HepG2 (cell line): Measurements from ENCODE around the gene B4GALT1. TPM values are rescaled to one million over a fixed set of nuclear protein-coding genes. Genes with fewer than 3 reads are reported as not detected.

Source experiments
- ATAC-seq: fragments of 200-7000 bp; cut with Tn5 transposase; 3 replicates; pipeline ENCODE4 v1.9.1; 2020; ENCODE audit warnings: mild to moderate bottlenecking, moderate library complexity
- BruUV-seq: library from RNA; stranded (reverse); fragments of 400-500 nt; replicated peaks from 2 replicates; lab custom pipeline; 2021; lab: Mats Ljungman, UMichigan
- CTCF ChIA-PET: fragments of 300-600 bp; formaldehyde crosslinking; extraction: SDS; loops from one replicate; lab custom pipeline; 2021; ENCODE audit warnings: low total read pairs, inconsistent platforms, low intra/inter-chr PET ratio; lab: Yijun Ruan, JAX
- POLR2A ChIA-PET: fragments of 350-600 bp; sonication (Branson Sonifier 250); formaldehyde crosslinking; loops from one replicate; lab custom pipeline; 2020; ENCODE audit warnings: antibody characterized with exemption, inconsistent platforms; lab: Yijun Ruan, JAX
- DNase-seq: peaks from one replicate; pipeline ENCODE4 v3.0.0-alpha.2; 2015; ENCODE audit warnings: low spot score
- FAIRE-seq: peaks from 3 replicates; lab custom pipeline; 2011; peaks lifted over from hg19 to GRCh38; lab: Jason Lieb, UNC
- H2AFZ ChIP-seq: one replicate; pipeline ENCODE4 v1.6.1; 2011; ENCODE audit warnings: low read length, inconsistent platforms
- H3K27ac ChIP-seq: fragments of 300-600 bp; 3 replicates; pipeline ENCODE4 v1.8.0; 2011; ENCODE audit warnings: mixed run types, mild to moderate bottlenecking, mixed read lengths, low read length, inconsistent platforms; ENCODE audit not compliant: insufficient read depth; ENCODE audit errors: extremely low read length
- H3K27me3 ChIP-seq, 2 experiments: fragments of 200-600 bp in 1 of 2; 2 replicates in 1 of 2; 3 replicates in 1 of 2; pipeline versions ENCODE4 v1.6.0 to v1.8.0; 2011; ENCODE audit warnings: low read length in 2 of 2, mild to moderate bottlenecking in 2 of 2, moderate library complexity in 2 of 2, inconsistent platforms in 1 of 2; ENCODE audit not compliant: insufficient read depth in 2 of 2, control insufficient read depth in 1 of 2
- H3K36me3 ChIP-seq, 2 experiments: fragments of 200-600 bp in 1 of 2; replicated peaks in 1 of 2; 2 replicates in 1 of 2; 3 replicates in 1 of 2; pipeline versions ENCODE4 v1.5.1 to v1.8.0; 2011; ENCODE audit warnings: low read length in 2 of 2, inconsistent platforms in 1 of 2; ENCODE audit not compliant: insufficient read depth in 2 of 2, control insufficient read depth in 1 of 2
- H3K4me1 ChIP-seq: 2 replicates; pipeline ENCODE4 v1.5.1; 2012; ENCODE audit warnings: low read length, inconsistent platforms; ENCODE audit not compliant: insufficient read depth
- H3K4me2 ChIP-seq: 2 replicates; pipeline ENCODE4 v1.6.0; 2011; ENCODE audit warnings: low read depth, low read length, inconsistent platforms
- H3K4me3 ChIP-seq, 3 experiments: fragments of 200-600 bp in 1 of 3; sonication (generic), shearing (Covaris generic) in 1 of 3; replicated peaks in 1 of 3; 2 replicates each; pipeline ENCODE4 v1.5.1; 2011 to 2016; ENCODE audit warnings: low read length in 3 of 3, inconsistent platforms in 2 of 3, low read depth in 2 of 3, mild to moderate bottlenecking in 2 of 3, control low read depth in 1 of 3, mixed read lengths in 1 of 3; ENCODE audit not compliant: insufficient read depth in 1 of 3
- H3K79me2 ChIP-seq: one replicate; pipeline ENCODE4 v1.6.1; 2011; ENCODE audit warnings: low read length, inconsistent platforms; ENCODE audit not compliant: insufficient read depth
- H3K9ac ChIP-seq: 2 replicates; pipeline ENCODE4 v1.6.0; 2011; ENCODE audit warnings: mild to moderate bottlenecking, low read depth, low read length, inconsistent platforms; ENCODE audit not compliant: insufficient read depth
- H3K9me3 ChIP-seq: 2 replicates; pipeline ENCODE4 v1.5.1; 2012; ENCODE audit warnings: mild to moderate bottlenecking, low read length
- H4K20me1 ChIP-seq: 2 replicates; pipeline ENCODE4 v1.6.0; 2011; ENCODE audit warnings: inconsistent platforms, mild to moderate bottlenecking, low read length, moderate library complexity; ENCODE audit not compliant: insufficient read depth
- CCAR2 ChIP-seq: fragments of 200-400 bp; formaldehyde crosslinking; optimal IDR thresholded peaks from 2 replicates; pipeline ENCODE3; 2018; ENCODE audit warnings: low read depth, mild to moderate bottlenecking, low read length, moderate library complexity
- KAT8 ChIP-seq: IDR thresholded peaks from 2 replicates; pipeline ENCODE4 v1.6.1; 2016; ENCODE audit warnings: missing genetic modification reagents, missing compliant biosample characterization
- PAX8 ChIP-seq: sonication (generic); formaldehyde crosslinking; IDR thresholded peaks from 2 replicates; pipeline ENCODE4 v1.8.0; 2022; ENCODE audit warnings: mild to moderate bottlenecking, missing genetic modification reagents, borderline replicate concordance
- SALL1 ChIP-seq: sonication (generic); formaldehyde crosslinking; IDR thresholded peaks from 2 replicates; pipeline ENCODE4 v1.8.0; 2022; ENCODE audit warnings: mild to moderate bottlenecking, missing genetic modification reagents
- SKI ChIP-seq: fragments of 450-650 bp; IDR thresholded peaks from one replicate; pipeline ENCODE4 v1.6.1; 2018; ENCODE audit warnings: mild to moderate bottlenecking; ENCODE audit not compliant: partially characterized antibody
- TRIM22 ChIP-seq: fragments of 450-650 bp; IDR thresholded peaks from 2 replicates; pipeline ENCODE4 v1.6.1; 2017
- ZBTB46 ChIP-seq: sonication (generic); formaldehyde crosslinking; IDR thresholded peaks from 2 replicates; pipeline ENCODE4 v1.4.0; 2020; ENCODE audit warnings: mild to moderate bottlenecking, missing genetic modification reagents, borderline replicate concordance
- ZNF331 ChIP-seq: sonication (generic); formaldehyde crosslinking; IDR thresholded peaks from 2 replicates; pipeline ENCODE4 v1.4.0; 2020; ENCODE audit warnings: missing genetic modification reagents
- ZNF598 ChIP-seq: sonication (generic); formaldehyde crosslinking; IDR thresholded peaks from 2 replicates; pipeline ENCODE4 v1.5.1; 2020; ENCODE audit warnings: mild to moderate bottlenecking, missing genetic modification reagents, borderline replicate concordance
- ZNF619 ChIP-seq: sonication (generic); formaldehyde crosslinking; IDR thresholded peaks from 2 replicates; pipeline ENCODE4 v1.4.0; 2020; ENCODE audit warnings: mild to moderate bottlenecking, missing genetic modification reagents
- WGBS: methylation state at CpG from one replicate; pipeline ENCODE4 v1.1.6; 2017; ENCODE audit warnings: low lambda C conversion rate; 5-methylcytosine and 5-hydroxymethylcytosine counted together
- in situ Hi-C: cut with HindIII; loops from 2 replicates; pipeline ENCODE4 v1.10.0; 2017; ENCODE audit warnings: low pct_unique_long_range_greater_than_20kb; ENCODE audit not compliant: extremely low pct_ligation_motif_present
- intact Hi-C: fragments of 100-400 bp; cut with micrococcal nuclease; formaldehyde crosslinking; loops from one replicate; pipeline ENCODE4 v1.10.0; 2022; ENCODE audit not compliant: unreplicated experiment
- polyA plus RNA-seq, 8 experiments: library from polyadenylated mRNA; depleted of rRNA in 3 of 8; stranded (reverse) in 7 of 8; unstranded in 1 of 8; fragments of >200 nt; fragmentation: Illumina TruSeq in 4 of 8; extraction: Trizol in 4 of 8; gene quantifications; 2 replicates each; pipeline versions ENCODE4 v1.2.1 to v1.2.3, GENCODE V29; 2011 to 2016; ENCODE audit warnings: low read depth in 4 of 8, missing spikeins in 1 of 8, mixed read lengths in 1 of 8; ENCODE audit not compliant: insufficient read depth in 1 of 8
- total RNA-seq, 5 experiments: library from RNA; depleted of rRNA; stranded (reverse); fragments of >200 nt; fragmentation: Illumina TruSeq; extraction: Trizol; gene quantifications; 2 replicates each; pipeline ENCODE4 v1.2.3, GENCODE V29; 2016; ENCODE audit warnings: low read depth in 1 of 5
- TF ChIP-seq, protein P1 (sequence below): sonication (generic); formaldehyde crosslinking; IDR thresholded peaks from 2 replicates; pipeline ENCODE4 v1.4.0; 2020; ENCODE audit warnings: missing genetic modification reagents, borderline replicate concordance

The B4GALT1 gene
- total and polyA plus RNA-seq, 2 of the 13 experiments (the other 11 are each of a cell fraction or from before 2014, with no cell fraction given), result 15.7 to 33.5 TPM

DNA sequence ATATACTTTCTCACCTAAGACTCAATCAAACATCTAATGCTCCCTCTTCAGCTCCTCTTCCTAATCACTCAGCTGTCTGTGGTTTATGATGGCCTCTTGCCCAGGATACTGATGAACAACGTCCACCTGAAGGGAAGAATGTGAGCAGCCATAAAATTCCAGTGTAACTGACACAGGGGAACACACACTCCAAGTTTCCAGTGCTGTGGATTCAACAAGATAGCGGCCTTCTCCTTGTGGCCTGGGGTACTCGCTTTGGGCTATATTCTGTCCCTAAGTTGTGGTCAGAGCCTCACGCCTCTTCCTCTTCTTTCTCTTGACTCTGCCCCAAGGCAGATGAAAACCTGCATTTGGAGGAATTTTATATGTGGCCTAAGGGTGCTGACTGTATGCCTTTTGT, 11.7 kb downstream of the B4GALT1 start:
- Histone ChIP-seq H3K27me3 (no peaks in the 10 kb centered on the region), H3K27ac (no peak overlapping the region), H3K9ac (no peak overlapping the region), H3K4me2 (no peak overlapping the region), H4K20me1 (peaks cover 37% of the 10 kb centered on the region), H3K79me2 (peaks cover 91% of the 10 kb centered on the region), H3K4me1 (peaks cover 76% of the 10 kb centered on the region), H3K9me3 (no peaks in the 10 kb centered on the region), H3K4me3 (no peak overlapping the region), H3K36me3 (no peaks in the 10 kb centered on the region), H2AFZ (no peak overlapping the region)
- in situ Hi-C loops, result no loop called here
- ChIA-PET CTCF (no interaction called here), POLR2A (no interaction called here)
- no peak for FAIRE-seq
- BruUV-seq, result no TSS peak
- 96% methylated on average over 4 of the region's 4 CpGs for WGBS
- no peak for DNase-seq
- TF ChIP-seq ZNF331 (no peak), ZNF619 (no peak), SALL1 (CRISPR knock-in tag) (no peak), PAX8 (CRISPR knock-in tag) (no peak), CCAR2 (no peak), ZBTB46 (CRISPR knock-in tag) (no peak), KAT8 (no peak), TRIM22 (no peak), ZNF598 (CRISPR knock-in tag) (no peak), SKI (no peak)
- TF ChIP-seq, protein P1, sequence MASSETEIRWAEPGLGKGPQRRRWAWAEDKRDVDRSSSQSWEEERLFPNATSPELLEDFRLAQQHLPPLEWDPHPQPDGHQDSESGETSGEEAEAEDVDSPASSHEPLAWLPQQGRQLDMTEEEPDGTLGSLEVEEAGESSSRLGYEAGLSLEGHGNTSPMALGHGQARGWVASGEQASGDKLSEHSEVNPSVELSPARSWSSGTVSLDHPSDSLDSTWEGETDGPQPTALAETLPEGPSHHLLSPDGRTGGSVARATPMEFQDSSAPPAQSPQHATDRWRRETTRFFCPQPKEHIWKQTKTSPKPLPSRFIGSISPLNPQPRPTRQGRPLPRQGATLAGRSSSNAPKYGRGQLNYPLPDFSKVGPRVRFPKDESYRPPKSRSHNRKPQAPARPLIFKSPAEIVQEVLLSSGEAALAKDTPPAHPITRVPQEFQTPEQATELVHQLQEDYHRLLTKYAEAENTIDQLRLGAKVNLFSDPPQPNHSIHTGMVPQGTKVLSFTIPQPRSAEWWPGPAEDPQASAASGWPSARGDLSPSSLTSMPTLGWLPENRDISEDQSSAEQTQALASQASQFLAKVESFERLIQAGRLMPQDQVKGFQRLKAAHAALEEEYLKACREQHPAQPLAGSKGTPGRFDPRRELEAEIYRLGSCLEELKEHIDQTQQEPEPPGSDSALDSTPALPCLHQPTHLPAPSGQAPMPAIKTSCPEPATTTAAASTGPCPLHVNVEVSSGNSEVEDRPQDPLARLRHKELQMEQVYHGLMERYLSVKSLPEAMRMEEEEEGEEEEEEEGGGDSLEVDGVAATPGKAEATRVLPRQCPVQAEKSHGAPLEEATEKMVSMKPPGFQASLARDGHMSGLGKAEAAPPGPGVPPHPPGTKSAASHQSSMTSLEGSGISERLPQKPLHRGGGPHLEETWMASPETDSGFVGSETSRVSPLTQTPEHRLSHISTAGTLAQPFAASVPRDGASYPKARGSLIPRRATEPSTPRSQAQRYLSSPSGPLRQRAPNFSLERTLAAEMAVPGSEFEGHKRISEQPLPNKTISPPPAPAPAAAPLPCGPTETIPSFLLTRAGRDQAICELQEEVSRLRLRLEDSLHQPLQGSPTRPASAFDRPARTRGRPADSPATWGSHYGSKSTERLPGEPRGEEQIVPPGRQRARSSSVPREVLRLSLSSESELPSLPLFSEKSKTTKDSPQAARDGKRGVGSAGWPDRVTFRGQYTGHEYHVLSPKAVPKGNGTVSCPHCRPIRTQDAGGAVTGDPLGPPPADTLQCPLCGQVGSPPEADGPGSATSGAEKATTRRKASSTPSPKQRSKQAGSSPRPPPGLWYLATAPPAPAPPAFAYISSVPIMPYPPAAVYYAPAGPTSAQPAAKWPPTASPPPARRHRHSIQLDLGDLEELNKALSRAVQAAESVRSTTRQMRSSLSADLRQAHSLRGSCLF (CRISPR knock-in tag), result no peak
- intact Hi-C loops, result no loop called here
- no peak for ATAC-seq
